Liver (tissue), 9 donors: ENCODE measurements around the gene TNMD. TPM values are rescaled to one million over a fixed set of nuclear protein-coding genes. Genes with fewer than 3 reads are reported as not detected.

Experiments
- DNase-seq: peaks from one replicate; pipeline ENCODE4 v3.0.0-alpha.2; 2017; ENCODE audit warnings: low spot score
- H3K27ac ChIP-seq, 2 donors: one replicate each; pipeline ENCODE4 v1.7.0; 2013; ENCODE audit warnings: inconsistent platforms in 2 of 2, low read length in 2 of 2, control low read depth in 1 of 2, low read depth in 1 of 2, mild to moderate bottlenecking in 1 of 2
- H3K27me3 ChIP-seq, 4 donors: one replicate each; pipeline versions ENCODE4 v1.6.1 to v1.7.0; 2013; ENCODE audit warnings: low read length in 3 of 4, inconsistent platforms in 1 of 4, mild to moderate bottlenecking in 1 of 4, moderate library complexity in 1 of 4; ENCODE audit not compliant: control insufficient read depth in 4 of 4, insufficient read depth in 4 of 4
- H3K36me3 ChIP-seq, 4 donors: one replicate each; pipeline versions ENCODE4 v1.6.1 to v1.7.0; 2013; ENCODE audit warnings: low read length in 3 of 4, mild to moderate bottlenecking in 3 of 4, low read depth in 1 of 4, moderate library complexity in 1 of 4; ENCODE audit not compliant: control insufficient read depth in 4 of 4, insufficient read depth in 3 of 4
- H3K4me1 ChIP-seq, 4 donors: one replicate each; pipeline versions ENCODE4 v1.6.1 to v1.7.0; 2013; ENCODE audit warnings: low read length in 3 of 4, mild to moderate bottlenecking in 3 of 4, moderate library complexity in 1 of 4; ENCODE audit not compliant: control insufficient read depth in 4 of 4, insufficient read depth in 4 of 4
- H3K4me3 ChIP-seq, 3 donors: one replicate each; pipeline versions ENCODE4 v1.6.1 to v1.7.0; 2013; ENCODE audit warnings: low read length in 3 of 3, control low read depth in 1 of 3, low read depth in 1 of 3, mild to moderate bottlenecking in 1 of 3
- H3K9ac ChIP-seq, 2 donors: one replicate each; pipeline ENCODE4 v1.7.0; 2013; ENCODE audit warnings: low read length in 2 of 2, mild to moderate bottlenecking in 2 of 2, moderate library complexity in 2 of 2, control low read depth in 1 of 2, low read depth in 1 of 2
- H3K9me3 ChIP-seq, 4 donors: one replicate each; pipeline versions ENCODE4 v1.6.1 to v1.7.0; 2013; ENCODE audit warnings: low read length in 3 of 4; ENCODE audit not compliant: control insufficient read depth in 4 of 4
- ATF3 ChIP-seq: IDR thresholded peaks from 2 replicates; pipeline ENCODE4 v1.6.1; 2016; ENCODE audit warnings: antibody characterized with exemption
- CTCF ChIP-seq: fragments of 150-350 bp; IDR thresholded peaks from 2 replicates; pipeline ENCODE4 v1.5.1; 2017; ENCODE audit warnings: improper control_type of control experiment, low read depth, low read length; ENCODE audit not compliant: missing input control
- EGR1 ChIP-seq, 2 donors: IDR thresholded peaks; 2 replicates each; pipeline ENCODE4 v1.6.1; 2016 to 2018; ENCODE audit warnings: antibody characterized with exemption in 2 of 2, low read depth in 2 of 2
- FOXA1 ChIP-seq: IDR thresholded peaks from 2 replicates; pipeline ENCODE4 v1.6.1; 2016; ENCODE audit warnings: antibody characterized with exemption
- FOXA2 ChIP-seq: IDR thresholded peaks from 2 replicates; pipeline ENCODE4 v1.6.1; 2016; ENCODE audit warnings: antibody characterized with exemption
- GABPA ChIP-seq, 2 donors: IDR thresholded peaks in 1 of 2; conservative IDR thresholded peaks in 1 of 2; 2 replicates each; pipeline ENCODE4 v1.6.1; 2016; ENCODE audit warnings: antibody characterized with exemption in 2 of 2, mild to moderate bottlenecking in 1 of 2, moderate library complexity in 1 of 2
- HNF4A ChIP-seq, 2 donors: conservative IDR thresholded peaks; 2 replicates each; pipeline ENCODE4 v1.6.1; 2016; ENCODE audit warnings: antibody characterized with exemption in 2 of 2, mild to moderate bottlenecking in 2 of 2
- HNF4G ChIP-seq: IDR thresholded peaks from 2 replicates; pipeline ENCODE4 v1.6.1; 2016; ENCODE audit warnings: antibody characterized with exemption
- JUND ChIP-seq, 2 donors: IDR thresholded peaks; 2 replicates each; pipeline ENCODE4 v1.6.1; 2016; ENCODE audit warnings: antibody characterized with exemption in 2 of 2
- MAX ChIP-seq: IDR thresholded peaks from 2 replicates; pipeline ENCODE4 v1.6.1; 2016; ENCODE audit warnings: antibody characterized with exemption
- NR2F2 ChIP-seq: IDR thresholded peaks from 2 replicates; pipeline ENCODE4 v1.6.1; 2016; ENCODE audit warnings: antibody characterized with exemption
- RAD21 ChIP-seq, 2 donors: IDR thresholded peaks; 2 replicates each; pipeline ENCODE4 v1.6.1; 2016; ENCODE audit warnings: antibody characterized with exemption in 2 of 2, mild to moderate bottlenecking in 2 of 2
- RXRA ChIP-seq, 2 donors: IDR thresholded peaks; 2 replicates each; pipeline ENCODE4 v1.6.1; 2017 to 2018; ENCODE audit warnings: antibody characterized with exemption in 2 of 2, mild to moderate bottlenecking in 1 of 2
- SP1 ChIP-seq: IDR thresholded peaks from 2 replicates; pipeline ENCODE4 v1.6.1; 2018; ENCODE audit warnings: antibody characterized with exemption, mild to moderate bottlenecking
- TAF1 ChIP-seq: conservative IDR thresholded peaks from 2 replicates; pipeline ENCODE4 v1.6.1; 2016; ENCODE audit warnings: antibody characterized with exemption, mild to moderate bottlenecking
- YY1 ChIP-seq: IDR thresholded peaks from 2 replicates; pipeline ENCODE4 v1.6.1; 2016; ENCODE audit warnings: antibody characterized with exemption, mild to moderate bottlenecking
- ZBTB33 ChIP-seq: IDR thresholded peaks from 2 replicates; pipeline ENCODE4 v1.6.1; 2016; ENCODE audit warnings: antibody characterized with exemption
- WGBS: extraction: QIAGEN DNeasy Blood & Tissue Kit; methylation state at CpG from one replicate; pipeline ENCODE4 v1.1.7; 2013; 5-methylcytosine and 5-hydroxymethylcytosine counted together
- polyA plus RNA-seq, 2 donors: library from polyadenylated mRNA; stranded (reverse) in 1 of 2; unstranded in 1 of 2; fragments of 200-250 nt in 1 of 2; fragments of >200 nt in 1 of 2; fragmentation: Nextera tagmentation in 1 of 2; extraction: Ambion mirVana in 1 of 2; gene quantifications; one replicate each; pipeline versions ENCODE4 v1.2.1 to v1.2.3, GENCODE V29; 2013 to 2015
- total RNA-seq, 2 donors: library from RNA; depleted of rRNA; stranded (reverse); fragments of >200 nt; gene quantifications; one replicate each; pipeline ENCODE4 v1.2.3, GENCODE V29; 2014
- donor health status: healthy.
- donor health status: healthy.
- donor health status: healthy.
- donor health status: healthy.
- donor health status: healthy.

Gene TNMD
- total and polyA plus RNA-seq, 4 donors, result not detected

GRCh38 chrX:100636321-100636991 lies 51.7 kb downstream of the TNMD start, which contains the start of gene TSPAN6 (continued):
- TF ChIP-seq EGR1 (IDR thresholded peaks at IDR 0.05; ENCODE audit: low read depth in 2 of 2), result peak in 1 of 2 donors; percentile 25
- peak; percentile 20 for TF ChIP-seq SP1
- TF ChIP-seq JUND (IDR thresholded peaks at IDR 0.05), result peak in 1 of 2 donors; percentile 9
- peak in 1 of 2 donors; percentile 17 for TF ChIP-seq HNF4A (conservative IDR thresholded peaks at IDR 0.05)
- TF ChIP-seq YY1, result peak; percentile 75
- TF ChIP-seq HNF4G, result no peak
- peak; percentile 52 for TF ChIP-seq CTCF
- TF ChIP-seq GABPA (IDR thresholded peaks at IDR 0.05 in 1 of 2, conservative IDR thresholded peaks at IDR 0.05 in 1 of 2), result peak; percentile 39 to 68

- H3K36me3 ChIP-seq, result no peaks in the 10 kb centered on the region
- peaks cover 0 to 7% (median 0%) of the 10 kb centered on the region in 4 donors for H3K27me3 ChIP-seq
- H3K9ac ChIP-seq, result no peak overlapping the region
- no peak for TF ChIP-seq JUND (IDR thresholded peaks at IDR 0.05)
- TF ChIP-seq NR2F2, result no peak
- DNase-seq, result no peak
- H3K4me3 ChIP-seq, result no peak overlapping the region
- 81% methylated on average over 3 of the region's 3 CpGs for WGBS
- H3K27ac ChIP-seq, result no peak overlapping the region
- H3K4me1 ChIP-seq, result peaks cover 2 to 5% (median 5%) of the 10 kb centered on the region in 4 donors
- no peaks in the 10 kb centered on the region for H3K9me3 ChIP-seq
These were observed 57.6 kb downstream of the TNMD start for GRCh38 chrX:100642290-100642689.

GRCh38 chrX:100643212-100643611 lies 58.5 kb downstream of the TNMD start:
- Histone ChIP-seq H3K4me1 (peaks cover 2 to 15% (median 12%) of the 10 kb centered on the region in 4 donors), H3K4me3 (no peak overlapping the region), H3K27me3 (peaks cover 0 to 7% (median 0%) of the 10 kb centered on the region in 4 donors), H3K9ac (no peak overlapping the region), H3K9me3 (no peaks in the 10 kb centered on the region), H3K27ac (no peak overlapping the region), H3K36me3 (no peaks in the 10 kb centered on the region)
- WGBS, result 97% methylated on average over 11 of the region's 11 CpGs
- DNase-seq, result no peak
- TF ChIP-seq NR2F2, result no peak
- TF ChIP-seq FOXA2, result no peak
- no peak for TF ChIP-seq ZBTB33
- no peak for TF ChIP-seq SP1
- TF ChIP-seq EGR1 (IDR thresholded peaks at IDR 0.05; ENCODE audit: low read depth in 2 of 2), result no peak
- no peak for TF ChIP-seq RXRA (IDR thresholded peaks at IDR 0.05)
- no peak for TF ChIP-seq FOXA1
- no peak for TF ChIP-seq GABPA (IDR thresholded peaks at IDR 0.05 in 1 of 2, conservative IDR thresholded peaks at IDR 0.05 in 1 of 2)
- TF ChIP-seq TAF1, result no peak
- no peak for TF ChIP-seq ATF3
- no peak for TF ChIP-seq MAX
- no peak for TF ChIP-seq YY1
- no peak for TF ChIP-seq JUND (IDR thresholded peaks at IDR 0.05)
- TF ChIP-seq CTCF, result no peak
- no peak for TF ChIP-seq HNF4G
- no peak for TF ChIP-seq RAD21 (IDR thresholded peaks at IDR 0.05)
- no peak for TF ChIP-seq HNF4A (conservative IDR thresholded peaks at IDR 0.05)
